HCT116 (cell line): ENCODE measurements around the gene SEH1L. TPM values are rescaled to one million over a fixed set of nuclear protein-coding genes. Genes with fewer than 3 reads are reported as not detected.

ENCODE experiments used
- ATAC-seq: fragments of 200-7000 bp; cut with Tn5 transposase; 2 replicates; pipeline ENCODE4 v1.9.1; 2020; ENCODE audit warnings: mild to moderate bottlenecking, moderate library complexity
- BruUV-seq: library from RNA; stranded (reverse); fragments of 400-500 nt; replicated peaks from 2 replicates; lab custom pipeline; 2021; lab: Mats Ljungman, UMichigan
- CTCF ChIA-PET: fragments of 300-600 bp; sonication (Branson Sonifier 250); formaldehyde crosslinking; loops from one replicate; lab custom pipeline; 2021; ENCODE audit warnings: antibody characterized with exemption; lab: Charles Lee
- POLR2A ChIA-PET: fragments of 300-600, 350-600 bp; sonication (Branson Sonifier 250); formaldehyde crosslinking; loops from one replicate; lab custom pipeline; 2021; ENCODE audit warnings: antibody characterized with exemption; lab: Charles Lee
- RAD21 ChIA-PET, 2 experiments: fragments of 300-600 bp; sonication (Branson Sonifier 250); formaldehyde crosslinking; loops; one replicate each; lab custom pipeline; 2023; ENCODE audit warnings: low total read pairs in 2 of 2; ENCODE audit not compliant: uncharacterized antibody in 2 of 2, unreplicated experiment in 2 of 2, low non-redundant PET in 1 of 2; lab: Charles Lee
- DNase-seq: peaks from one replicate; pipeline ENCODE4 v3.0.0-alpha.2; 2010; ENCODE audit warnings: low read depth, low spot score
- H2AFZ ChIP-seq: fragments of 200-600 bp; shearing (Covaris generic), sonication (generic); 2 replicates; pipeline ENCODE4 v1.6.1; 2017; ENCODE audit warnings: low read depth, mixed run types, mixed read lengths, antibody characterized with exemption, low read length; ENCODE audit not compliant: poor library complexity, severe bottlenecking
- H3K27ac ChIP-seq: 2 replicates; pipeline ENCODE4 v1.5.1; 2012; ENCODE audit warnings: low read depth, low read length
- H3K27me3 ChIP-seq: fragments of 200-600 bp; sonication (generic); 2 replicates; pipeline ENCODE4 v1.6.1; 2016; ENCODE audit warnings: mixed run types, low read length, mixed read lengths; ENCODE audit not compliant: insufficient read depth
- H3K36me3 ChIP-seq, 2 experiments: fragments of 200-500 bp in 1 of 2; fragments of 200-600 bp in 1 of 2; sonication (Bioruptor generic) in 1 of 2; sonication (generic) in 1 of 2; 2 replicates each; pipeline versions ENCODE4 v1.5.1 to v1.6.1; 2014 to 2016; ENCODE audit warnings: low read length in 2 of 2, inconsistent platforms in 1 of 2, mixed read lengths in 1 of 2, mixed run types in 1 of 2; ENCODE audit not compliant: insufficient read depth in 2 of 2, control insufficient read depth in 1 of 2
- H3K4me1 ChIP-seq, 2 experiments: fragments of 200-600 bp in 1 of 2; sonication (generic) in 1 of 2; 2 replicates each; pipeline versions ENCODE4 v1.5.1 to v1.6.1; 2012 to 2017; ENCODE audit warnings: low read length in 2 of 2, inconsistent platforms in 1 of 2, mild to moderate bottlenecking in 1 of 2, mixed read lengths in 1 of 2, mixed run types in 1 of 2, moderate library complexity in 1 of 2; ENCODE audit not compliant: insufficient read depth in 2 of 2, control insufficient read depth in 1 of 2
- H3K4me2 ChIP-seq: fragments of 200-600 bp; sonication (generic); 2 replicates; pipeline ENCODE4 v1.6.1; 2017; ENCODE audit warnings: mixed run types, low read length, mixed read lengths
- H3K4me3 ChIP-seq, 2 experiments: fragments of 200-600 bp in 1 of 2; sonication (generic) in 1 of 2; replicated peaks in 1 of 2; 2 replicates each; pipeline ENCODE4 v1.5.1; 2011 to 2016; ENCODE audit warnings: low read length in 2 of 2, control low read depth in 1 of 2, low read depth in 1 of 2, mild to moderate bottlenecking in 1 of 2, mixed read lengths in 1 of 2, mixed run types in 1 of 2
- H3K79me2 ChIP-seq: fragments of 200-600 bp; sonication (generic); 2 replicates; pipeline ENCODE4 v1.6.1; 2017; ENCODE audit warnings: mild to moderate bottlenecking, mixed run types, low read length, moderate library complexity, mixed read lengths; ENCODE audit not compliant: insufficient read depth
- H3K9ac ChIP-seq: fragments of 200-600 bp; sonication (generic); 2 replicates; pipeline ENCODE4 v1.6.1; 2016; ENCODE audit warnings: low read length, mixed read lengths
- H3K9me2 ChIP-seq: fragments of 200-600 bp; sonication (generic), shearing (Covaris generic); 2 replicates; pipeline ENCODE4 v1.6.1; 2017; ENCODE audit warnings: mixed run types, mild to moderate bottlenecking, moderate library complexity; ENCODE audit not compliant: insufficient read depth
- H3K9me3 ChIP-seq, 2 experiments: fragments of 200-500 bp in 1 of 2; fragments of 200-600 bp in 1 of 2; sonication (Bioruptor generic) in 1 of 2; sonication (generic) in 1 of 2; 2 replicates each; pipeline ENCODE4 v1.6.1; 2014 to 2017; ENCODE audit warnings: low read length in 2 of 2, mixed read lengths in 2 of 2, inconsistent platforms in 1 of 2, low read depth in 1 of 2, mild to moderate bottlenecking in 1 of 2, mixed run types in 1 of 2, moderate library complexity in 1 of 2; ENCODE audit not compliant: control insufficient read depth in 1 of 2, insufficient read depth in 1 of 2
- H4K20me1 ChIP-seq: fragments of 200-600 bp; sonication (generic), shearing (Covaris generic); 2 replicates; pipeline ENCODE4 v1.6.1; 2017; ENCODE audit warnings: mixed run types, mild to moderate bottlenecking, moderate library complexity; ENCODE audit not compliant: insufficient read depth
- CEBPB ChIP-seq: IDR thresholded peaks from 2 replicates; pipeline ENCODE4 v1.6.1; 2012; ENCODE audit warnings: low read depth
- EGR1 ChIP-seq: IDR thresholded peaks from 2 replicates; pipeline ENCODE4 v1.6.1; 2012; ENCODE audit warnings: low read depth
- FOSL1 ChIP-seq: IDR thresholded peaks from 2 replicates; pipeline ENCODE4 v1.6.1; 2012; ENCODE audit warnings: low read depth
- POLR2AphosphoS5 ChIP-seq: IDR thresholded peaks from 2 replicates; pipeline ENCODE4 v1.6.1; 2011; ENCODE audit warnings: mild to moderate bottlenecking, low read depth, low read length, moderate library complexity
- SIN3A ChIP-seq: IDR thresholded peaks from 2 replicates; pipeline ENCODE4 v1.6.1; 2012; ENCODE audit warnings: low read depth
- YY1 ChIP-seq: IDR thresholded peaks from 2 replicates; pipeline ENCODE4 v1.6.1; 2011; ENCODE audit warnings: low read length, low read depth, moderate library complexity, mild to moderate bottlenecking; ENCODE audit not compliant: insufficient replicate concordance; ENCODE audit errors: extremely low read depth
- ZNF274 ChIP-seq: fragments of 200-500 bp; sonication (Bioruptor generic); IDR thresholded peaks from 2 replicates; pipeline ENCODE4 v1.6.1; 2014; ENCODE audit warnings: mild to moderate bottlenecking, low read depth, low read length, inconsistent platforms
- intact Hi-C: fragments of 100-400 bp; cut with micrococcal nuclease; formaldehyde crosslinking; loops from 2 replicates; pipeline ENCODE4 v1.10.0; 2022
- total RNA-seq: library from RNA; stranded (reverse); gene quantifications from one replicate; pipeline ENCODE4 v1.2.1, GENCODE V29; 2021; ENCODE audit not compliant: unreplicated experiment
- TF ChIP-seq, protein P1 (sequence below), 3 experiments: fragments of 200-600 bp in 1 of 3; sonication (generic) in 1 of 3; IDR thresholded peaks in 2 of 3; conservative IDR thresholded peaks in 1 of 3; 2 replicates each; pipeline ENCODE4 v1.5.1; 2012 to 2017; ENCODE audit warnings: low read depth in 2 of 3, low read length in 2 of 3, antibody characterized with exemption in 1 of 3, borderline replicate concordance in 1 of 3, control low read depth in 1 of 3, mild to moderate bottlenecking in 1 of 3, mixed read lengths in 1 of 3, mixed run types in 1 of 3, moderate library complexity in 1 of 3; ENCODE audit not compliant: insufficient read depth in 1 of 3
- TF ChIP-seq, protein P2 (sequence below): IDR thresholded peaks from 2 replicates; pipeline ENCODE4 v1.6.1; 2011; ENCODE audit warnings: mild to moderate bottlenecking, low read length, moderate library complexity; ENCODE audit not compliant: insufficient replicate concordance; ENCODE audit errors: extremely low read depth

SEH1L gene
- total RNA-seq, 1 experiment from 2014 or later = 83.7 TPM

GRCh38 chr18:12968619-12969018, 20.8 kb downstream of the SEH1L start:
- CTCF ChIA-PET = no interaction called here
- ATAC-seq (no peak), DNase-seq (no peak)
- Histone ChIP-seq H3K9ac (no peak overlapping the region), H3K4me1 (no peaks in the 10 kb centered on the region), H4K20me1 (0 out of 2 replicates have a peak, but pooled peaks cover 3% of the 10 kb centered on the region), H3K9me3 (no peaks in the 10 kb centered on the region), H3K36me3 (peaks cover 15 to 43% of the 10 kb centered on the region in 2 experiments), H3K4me3 (no peak overlapping the region)
- POLR2A ChIA-PET = no interaction called here
- BruUV-seq = no TSS peak
- TF ChIP-seq EGR1 (no peak), FOSL1 (no peak), POLR2AphosphoS5 (no peak), SIN3A (no peak), YY1 (no peak)
- TF ChIP-seq, protein P1, sequence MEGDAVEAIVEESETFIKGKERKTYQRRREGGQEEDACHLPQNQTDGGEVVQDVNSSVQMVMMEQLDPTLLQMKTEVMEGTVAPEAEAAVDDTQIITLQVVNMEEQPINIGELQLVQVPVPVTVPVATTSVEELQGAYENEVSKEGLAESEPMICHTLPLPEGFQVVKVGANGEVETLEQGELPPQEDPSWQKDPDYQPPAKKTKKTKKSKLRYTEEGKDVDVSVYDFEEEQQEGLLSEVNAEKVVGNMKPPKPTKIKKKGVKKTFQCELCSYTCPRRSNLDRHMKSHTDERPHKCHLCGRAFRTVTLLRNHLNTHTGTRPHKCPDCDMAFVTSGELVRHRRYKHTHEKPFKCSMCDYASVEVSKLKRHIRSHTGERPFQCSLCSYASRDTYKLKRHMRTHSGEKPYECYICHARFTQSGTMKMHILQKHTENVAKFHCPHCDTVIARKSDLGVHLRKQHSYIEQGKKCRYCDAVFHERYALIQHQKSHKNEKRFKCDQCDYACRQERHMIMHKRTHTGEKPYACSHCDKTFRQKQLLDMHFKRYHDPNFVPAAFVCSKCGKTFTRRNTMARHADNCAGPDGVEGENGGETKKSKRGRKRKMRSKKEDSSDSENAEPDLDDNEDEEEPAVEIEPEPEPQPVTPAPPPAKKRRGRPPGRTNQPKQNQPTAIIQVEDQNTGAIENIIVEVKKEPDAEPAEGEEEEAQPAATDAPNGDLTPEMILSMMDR (IDR thresholded peaks at IDR 0.05 in 2 of 3, conservative IDR thresholded peaks at IDR 0.05 in 1 of 3; ENCODE audit: borderline replicate concordance in 1 of 3, insufficient read depth in 1 of 3, low read depth in 2 of 3, low read length in 2 of 3) = no peak
- TF ChIP-seq, all 23 proteins: peak for 0
- peaks cover 42% of the 10 kb centered on the region for H3K79me2 ChIP-seq
- H3K4me2 ChIP-seq = no peak overlapping the region
- H3K9me2 ChIP-seq = no peaks in the 10 kb centered on the region
- H3K27me3 ChIP-seq = no peaks in the 10 kb centered on the region
- intact Hi-C loops = no loop called here
- RAD21 ChIA-PET = no interaction called here
- H3K27ac ChIP-seq = no peak overlapping the region
- H2AFZ ChIP-seq = no peak overlapping the region

DNA sequence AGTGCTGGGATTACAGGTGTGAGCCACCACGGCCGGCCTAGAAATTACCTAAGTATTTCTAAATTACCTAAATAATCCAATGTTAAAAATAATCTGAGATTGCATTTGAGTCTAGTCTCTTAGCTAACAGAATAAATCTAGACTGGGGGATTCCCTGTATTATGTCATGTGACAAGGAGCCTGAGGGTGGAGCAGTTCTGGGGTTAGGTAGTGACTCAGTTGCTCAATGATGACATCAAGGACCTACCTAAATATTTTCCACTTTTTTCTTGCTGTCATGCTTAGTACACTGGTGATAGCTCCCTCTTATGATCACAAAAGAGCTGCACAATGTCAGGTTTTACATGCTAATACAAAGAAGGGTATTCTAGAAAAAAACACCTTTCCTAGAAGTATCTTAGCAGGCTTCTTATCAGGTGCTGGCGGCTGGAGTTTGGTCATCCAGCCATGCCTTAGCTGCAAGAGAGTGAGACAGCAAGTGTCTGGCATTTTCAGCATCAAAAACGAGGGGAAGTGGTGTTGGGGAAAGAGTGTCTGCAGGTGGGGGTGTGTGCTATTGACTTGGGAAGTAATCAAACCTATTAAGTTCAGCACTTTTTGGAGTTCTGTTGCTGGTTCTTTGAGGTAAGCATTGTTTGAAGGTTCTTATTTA, 25.9 kb downstream of the SEH1L start:
- H3K79me2 ChIP-seq = peaks cover 54% of the 10 kb centered on the region
- no peak overlapping the region for H2AFZ ChIP-seq
- H3K27ac ChIP-seq = no peak overlapping the region
- H3K36me3 ChIP-seq = peaks cover 20 to 39% of the 10 kb centered on the region in 2 experiments; a peak in 3 of 4 replicates
- ChIA-PET POLR2A (no interaction called here), RAD21 (no interaction called here), CTCF (interaction anchor here (0.6 kb wide), 1 partner anchor 9 kb away, joined by 3 read pairs; no protein-coding TSS in a partner anchor)
- intact Hi-C loops = no loop called here
- H3K4me3 ChIP-seq = no peak overlapping the region
- peak; percentile 32; the same call in 1 of the 2 replicates for ATAC-seq
- DNase-seq = no peak
- TF ChIP-seq, protein P2, sequence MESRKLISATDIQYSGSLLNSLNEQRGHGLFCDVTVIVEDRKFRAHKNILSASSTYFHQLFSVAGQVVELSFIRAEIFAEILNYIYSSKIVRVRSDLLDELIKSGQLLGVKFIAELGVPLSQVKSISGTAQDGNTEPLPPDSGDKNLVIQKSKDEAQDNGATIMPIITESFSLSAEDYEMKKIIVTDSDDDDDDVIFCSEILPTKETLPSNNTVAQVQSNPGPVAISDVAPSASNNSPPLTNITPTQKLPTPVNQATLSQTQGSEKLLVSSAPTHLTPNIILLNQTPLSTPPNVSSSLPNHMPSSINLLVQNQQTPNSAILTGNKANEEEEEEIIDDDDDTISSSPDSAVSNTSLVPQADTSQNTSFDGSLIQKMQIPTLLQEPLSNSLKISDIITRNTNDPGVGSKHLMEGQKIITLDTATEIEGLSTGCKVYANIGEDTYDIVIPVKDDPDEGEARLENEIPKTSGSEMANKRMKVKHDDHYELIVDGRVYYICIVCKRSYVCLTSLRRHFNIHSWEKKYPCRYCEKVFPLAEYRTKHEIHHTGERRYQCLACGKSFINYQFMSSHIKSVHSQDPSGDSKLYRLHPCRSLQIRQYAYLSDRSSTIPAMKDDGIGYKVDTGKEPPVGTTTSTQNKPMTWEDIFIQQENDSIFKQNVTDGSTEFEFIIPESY = no peak
- no peak for TF ChIP-seq CEBPB
- TF ChIP-seq ZNF274 = no peak
- H3K27me3 ChIP-seq = no peaks in the 10 kb centered on the region
- H3K9ac ChIP-seq = no peak overlapping the region
- no TSS peak for BruUV-seq
- H3K4me2 ChIP-seq = no peak overlapping the region
- H3K9me3 ChIP-seq = no peaks in the 10 kb centered on the region
- peaks cover 3 to 12% of the 10 kb centered on the region in 2 experiments; a peak in 3 of 4 replicates for H3K4me1 ChIP-seq
- H3K9me2 ChIP-seq = no peaks in the 10 kb centered on the region
- H4K20me1 ChIP-seq = no peaks in the 10 kb centered on the region
